GM12873 (cell line): ENCODE data around the gene PLXNA2.

Experiments
- CTCF ChIP-seq: IDR thresholded peaks from 2 replicates; pipeline ENCODE4 v1.5.1; 2012; ENCODE audit warnings: low read depth, mild to moderate bottlenecking, moderate library complexity, low read length, control low read depth; ENCODE audit not compliant: insufficient read depth; ENCODE audit errors: missing control alignments

The PLXNA2 gene

GRCh38 chr1:208239473-208240381 lies 4.5 kb downstream of the PLXNA2 start:
- TF ChIP-seq CTCF, result no peak

GRCh38 chr1:208238710-208239472 lies 5.3 kb downstream of the PLXNA2 start:
- TF ChIP-seq CTCF, result peak; percentile 75

GRCh38 chr1:208237241-208237640 lies 6.9 kb downstream of the PLXNA2 start:
- TF ChIP-seq CTCF, result no peak

GRCh38 chr1:208235982-208236761 lies 8.0 kb downstream of the PLXNA2 start:
- no peak for TF ChIP-seq CTCF

- TF ChIP-seq CTCF, result no peak
Observed at GRCh38 chr1:208235356-208235981, 8.7 kb downstream of the PLXNA2 start.

GRCh38 chr1:208234721-208235120 lies 9.5 kb downstream of the PLXNA2 start:
- TF ChIP-seq CTCF, result no peak
